ENCODE measurements around the gene SETD2. TPM values are rescaled to one million over a fixed set of nuclear protein-coding genes. Genes with fewer than 3 reads are reported as not detected.
"Not testable (repeated sequence)": the region's sequence is repeated elsewhere in the genome, so short reads cannot be mapped to it uniquely, and the experiment has no call there.

The SETD2 gene
- total RNA-seq, 2 donors from 2014 or later: 40.8 to 48.3 TPM

DNA sequence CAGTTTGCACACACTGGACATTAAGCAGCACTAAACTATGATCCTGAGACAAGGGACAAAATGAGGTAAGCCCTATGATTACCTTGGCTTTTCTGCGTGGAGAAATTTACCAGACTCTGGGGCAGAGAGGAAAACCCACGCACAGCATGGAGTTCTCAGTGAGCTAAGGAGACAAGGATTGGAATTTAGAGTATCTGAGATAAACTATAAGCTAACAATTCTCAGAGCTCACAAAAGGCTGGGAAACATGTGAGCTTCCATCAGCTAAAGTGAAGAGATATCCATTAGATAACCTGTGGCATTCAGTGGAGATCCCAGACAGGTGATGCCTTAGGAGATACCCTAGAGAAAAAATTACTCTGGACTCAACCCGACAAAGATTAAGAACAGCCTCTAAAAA, 135.8 kb downstream of the SETD2 start:
- Mint-ChIP-seq H3K27ac (no peak overlapping the region), H3K4me1 (ENCODE audit: low read depth in 2 of 2) (peaks cover 29% of the 10 kb centered on the region in 2 donors), H3K36me3 (peaks cover 5% of the 10 kb centered on the region), H3K9me3 (no peaks in the 10 kb centered on the region), H3K27me3 (no peaks in the 10 kb centered on the region), H3K4me3 (no peak overlapping the region)
- ATAC-seq: no peak
- DNase-seq (ENCODE audit: low spot score): no peak

DNA sequence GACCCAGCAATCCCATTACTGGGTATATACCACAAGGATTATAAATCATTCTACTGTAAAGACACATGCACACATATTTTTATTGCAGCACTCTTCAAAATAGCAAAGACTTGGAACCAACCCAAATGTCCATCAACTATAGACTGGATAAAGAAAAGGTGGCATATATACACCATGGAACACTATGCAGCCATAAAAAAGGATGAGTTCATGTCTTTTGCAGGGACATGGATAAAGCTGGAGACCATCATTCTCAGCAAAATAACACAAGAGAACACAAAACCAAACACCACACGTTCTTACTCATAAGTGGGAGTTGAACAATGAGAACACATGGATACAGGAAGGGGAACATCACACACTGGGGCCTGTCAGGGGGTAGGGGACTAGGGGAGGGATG, 137.5 kb downstream of the SETD2 start:
- not testable (repeated sequence) for H3K4me3 Mint-ChIP-seq; H3K36me3 Mint-ChIP-seq; H3K9me3 Mint-ChIP-seq; H3K27me3 Mint-ChIP-seq; DNase-seq (ENCODE audit: low spot score); ATAC-seq
- peaks cover 26 to 27% of the 10 kb centered on the region in 2 donors for H3K4me1 Mint-ChIP-seq (ENCODE audit: low read depth in 2 of 2)
- H3K27ac Mint-ChIP-seq: peak overlapping the region in 1 of 2 donors; percentile 20

DNA sequence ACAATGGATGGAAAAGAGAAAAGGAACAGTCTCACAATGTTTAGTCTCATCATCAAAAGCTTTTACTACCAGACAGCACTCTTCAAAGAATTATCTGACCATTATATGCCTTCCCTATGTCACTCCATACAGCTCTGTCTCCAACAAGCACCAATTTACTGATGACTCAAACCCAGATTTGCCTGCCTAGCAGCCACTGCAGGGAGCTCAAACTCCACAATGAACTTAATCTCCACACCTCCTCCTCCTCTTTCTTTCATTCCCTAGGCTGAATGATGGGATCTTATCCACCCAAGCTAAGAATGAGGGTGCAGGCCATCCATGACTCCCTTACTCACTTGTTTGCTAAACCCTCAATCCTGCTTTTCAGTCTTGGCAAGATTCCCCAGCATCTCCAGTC, 139.0 kb downstream of the SETD2 start:
- Mint-ChIP-seq H3K27ac (peak overlapping the region in 1 of 2 donors; percentile 4), H3K27me3 (no peaks in the 10 kb centered on the region), H3K9me3 (no peaks in the 10 kb centered on the region), H3K36me3 (peaks cover 5% of the 10 kb centered on the region), H3K4me1 (ENCODE audit: low read depth in 2 of 2) (peaks cover 23 to 25% of the 10 kb centered on the region in 2 donors), H3K4me3 (no peak overlapping the region)
- no peak for ATAC-seq
- DNase-seq (ENCODE audit: low spot score): no peak

DNA sequence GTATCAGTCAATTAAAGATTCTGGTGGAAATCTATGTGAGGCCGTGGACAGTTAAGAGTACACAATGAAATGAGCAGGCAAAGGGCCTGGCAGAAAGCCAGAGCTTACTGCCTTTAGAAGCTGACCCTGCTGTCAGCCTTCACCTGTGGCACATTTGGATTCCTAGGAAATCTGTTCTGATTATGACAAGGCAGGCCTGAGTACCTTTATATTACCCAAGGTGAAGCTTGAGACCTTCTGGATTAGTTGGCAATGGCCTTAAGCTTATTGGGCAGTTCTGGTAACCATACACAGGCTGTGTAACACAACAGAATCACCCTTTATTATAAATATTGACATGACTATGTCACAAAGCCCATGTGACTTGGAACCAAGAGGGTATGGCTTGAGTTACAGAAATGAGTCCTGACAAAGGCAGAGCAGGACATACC, 141.3 kb downstream of the SETD2 start:
- Mint-ChIP-seq H3K27me3 (no peaks in the 10 kb centered on the region), H3K4me1 (ENCODE audit: low read depth in 2 of 2) (peaks cover 42 to 46% of the 10 kb centered on the region in 2 donors), H3K36me3 (peaks cover 12% of the 10 kb centered on the region), H3K27ac (no peak overlapping the region), H3K4me3 (no peak overlapping the region), H3K9me3 (no peaks in the 10 kb centered on the region)
- DNase-seq (ENCODE audit: low spot score) (no peak), ATAC-seq (no peak)

DNA sequence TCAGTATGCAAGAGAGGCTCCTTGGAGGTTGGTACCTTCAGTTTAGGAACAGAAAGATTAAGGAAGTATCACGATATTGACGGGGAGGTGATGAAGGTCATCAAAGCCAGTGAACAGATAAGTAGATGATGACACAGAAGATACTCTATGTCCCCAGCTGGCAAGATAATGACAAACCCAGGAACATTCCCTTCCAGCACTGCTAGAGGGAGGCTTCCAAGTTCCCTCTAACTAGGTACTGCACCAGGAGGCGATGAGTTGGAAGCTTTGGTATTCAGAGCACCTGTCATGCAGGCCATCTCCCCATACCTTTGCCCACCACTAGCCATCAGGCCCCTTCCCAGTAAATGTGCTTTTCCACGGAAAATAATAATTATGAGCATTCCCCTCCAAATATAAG, 143.6 kb downstream of the SETD2 start:
- Mint-ChIP-seq H3K27me3 (no peaks in the 10 kb centered on the region), H3K36me3 (peaks cover 8% of the 10 kb centered on the region), H3K27ac (peak overlapping the region in 1 of 2 donors; percentile 86), H3K9me3 (no peaks in the 10 kb centered on the region), H3K4me1 (ENCODE audit: low read depth in 2 of 2) (peaks cover 50 to 51% of the 10 kb centered on the region in 2 donors), H3K4me3 (no peak overlapping the region)
- ATAC-seq (no peak), DNase-seq (ENCODE audit: low spot score) (no peak)

DNA sequence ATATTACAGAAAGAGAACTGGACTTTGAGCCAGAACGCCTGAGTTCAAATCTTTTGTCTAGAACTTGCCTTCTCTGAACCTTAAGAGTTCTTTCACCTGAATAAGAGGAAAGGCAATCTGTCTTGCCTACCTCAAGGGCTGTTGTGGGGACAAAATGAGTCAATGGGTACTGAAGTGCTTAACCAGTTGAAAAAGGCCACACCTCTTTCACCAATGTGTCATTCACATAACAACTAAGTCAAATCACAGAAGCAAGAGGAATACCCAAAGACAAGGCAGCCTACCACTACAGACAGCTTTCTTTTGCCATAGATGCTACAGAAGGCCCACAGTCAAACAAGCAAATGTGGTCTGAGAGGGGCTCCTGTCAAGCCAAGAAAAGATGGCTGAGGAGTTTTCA, 144.7 kb downstream of the SETD2 start:
- ATAC-seq: peak; percentile 78 to 84
- Mint-ChIP-seq H3K27ac (peak overlapping the region; percentile 81 to 93), H3K9me3 (no peaks in the 10 kb centered on the region), H3K27me3 (no peaks in the 10 kb centered on the region), H3K4me1 (ENCODE audit: low read depth in 2 of 2) (peaks cover 44 to 45% of the 10 kb centered on the region in 2 donors), H3K36me3 (peaks cover 8% of the 10 kb centered on the region), H3K4me3 (peak overlapping the region; percentile 82)
- no peak for DNase-seq (ENCODE audit: low spot score)

DNA sequence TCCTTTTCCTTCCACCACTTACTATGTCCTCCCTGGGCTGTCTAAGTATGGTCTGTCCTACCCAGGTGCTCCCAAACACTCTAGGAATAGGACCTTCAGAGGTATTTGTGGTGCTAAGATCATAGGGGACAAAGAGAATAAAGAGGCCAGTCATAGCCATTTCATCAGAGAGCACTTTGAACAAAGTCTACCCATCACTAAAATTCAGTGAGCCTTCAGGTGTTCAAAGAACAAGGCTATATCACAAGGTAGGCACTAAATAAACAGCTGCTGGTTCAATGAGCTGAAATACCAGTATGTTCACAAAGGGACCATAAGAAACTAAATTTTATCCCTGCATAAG, 145.7 kb downstream of the SETD2 start:
- H3K9me3 Mint-ChIP-seq: no peaks in the 10 kb centered on the region
- peaks cover 44 to 47% of the 10 kb centered on the region in 2 donors for H3K4me1 Mint-ChIP-seq (ENCODE audit: low read depth in 2 of 2)
- no peak for ATAC-seq
- H3K36me3 Mint-ChIP-seq: peaks cover 8% of the 10 kb centered on the region
- DNase-seq (ENCODE audit: low spot score): no peak
- peak overlapping the region; percentile 81 to 93 for H3K27ac Mint-ChIP-seq
- peak overlapping the region; percentile 82 for H3K4me3 Mint-ChIP-seq
- H3K27me3 Mint-ChIP-seq: no peaks in the 10 kb centered on the region

DNA sequence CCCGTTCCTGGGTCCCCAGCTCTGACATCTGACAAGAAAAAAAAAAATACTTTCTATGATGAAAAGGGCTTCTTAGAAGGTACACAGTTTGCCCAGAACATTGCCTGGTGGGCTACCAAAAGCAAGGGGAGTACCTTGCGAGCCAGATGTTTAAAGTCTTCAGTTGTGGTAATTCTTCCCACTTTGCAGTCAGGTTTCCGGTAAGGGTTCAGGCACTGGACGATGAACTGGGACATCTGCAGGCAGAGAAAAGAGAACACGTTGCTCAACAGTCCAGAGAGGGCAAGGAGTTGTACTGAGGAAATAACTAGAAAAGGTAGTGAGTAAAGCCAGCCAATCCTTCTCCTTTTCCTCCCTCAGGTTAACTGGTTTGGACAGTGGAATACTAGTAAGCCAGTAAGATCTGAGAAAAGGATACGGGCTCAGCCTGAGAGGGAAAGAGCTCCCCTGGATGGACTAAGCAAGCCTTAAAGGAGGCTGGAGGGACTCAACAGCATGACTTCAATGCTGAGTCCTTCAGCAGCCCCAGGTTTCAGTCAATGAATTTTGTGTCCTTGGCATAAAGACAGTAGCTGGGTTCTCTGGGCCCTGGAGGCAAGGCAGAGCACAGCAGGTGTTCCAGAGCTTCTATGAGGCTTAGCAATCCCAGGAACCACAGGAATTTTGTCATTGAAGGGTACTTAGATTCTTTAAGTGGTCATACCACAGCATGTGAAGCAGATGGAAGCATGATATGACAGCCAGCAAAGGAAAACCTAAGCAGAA, 146.2 kb downstream of the SETD2 start:
- Mint-ChIP-seq H3K4me1 (ENCODE audit: low read depth in 2 of 2) (peaks cover 44 to 47% of the 10 kb centered on the region in 2 donors), H3K9me3 (no peaks in the 10 kb centered on the region), H3K4me3 (peak overlapping the region; percentile 82), H3K36me3 (peaks cover 8% of the 10 kb centered on the region), H3K27ac (peak overlapping the region; percentile 81 to 93), H3K27me3 (no peaks in the 10 kb centered on the region)
- DNase-seq (ENCODE audit: low spot score) (no peak), ATAC-seq (peak in 1 of 2 donors; percentile 58)

DNA sequence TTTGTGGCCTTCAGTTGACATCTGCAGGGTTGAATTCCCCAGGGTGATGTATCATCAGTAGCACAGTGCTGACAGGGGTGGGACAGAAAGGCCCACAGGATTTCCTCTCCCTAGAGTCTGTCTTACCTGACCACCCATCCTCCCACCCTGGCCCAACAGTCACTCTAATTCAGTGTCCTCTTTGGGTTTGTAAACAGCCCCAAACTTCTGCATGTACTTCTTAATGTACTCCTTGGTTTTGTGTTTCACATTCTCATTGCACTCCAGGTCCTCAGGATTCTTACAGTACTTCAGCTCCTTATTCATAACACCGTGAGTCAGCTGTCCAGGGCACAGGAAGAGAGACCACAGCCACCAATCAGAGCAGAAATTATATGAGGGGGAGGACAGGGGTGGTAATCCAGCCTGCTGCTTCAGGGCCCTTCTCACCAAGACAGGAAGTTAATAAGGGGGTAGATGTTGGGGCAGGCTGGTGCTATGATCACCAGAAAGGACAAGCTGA, 146.9 kb downstream of the SETD2 start:
- Mint-ChIP-seq H3K4me3 (peak overlapping the region; percentile 82), H3K27me3 (no peaks in the 10 kb centered on the region), H3K9me3 (no peaks in the 10 kb centered on the region), H3K4me1 (ENCODE audit: low read depth in 2 of 2) (peaks cover 44 to 47% of the 10 kb centered on the region in 2 donors), H3K27ac (peak overlapping the region; percentile 81 to 93), H3K36me3 (peaks cover 8% of the 10 kb centered on the region)
- DNase-seq (ENCODE audit: low spot score) (peak; percentile 76), ATAC-seq (peak; percentile 89 to 91)

DNA sequence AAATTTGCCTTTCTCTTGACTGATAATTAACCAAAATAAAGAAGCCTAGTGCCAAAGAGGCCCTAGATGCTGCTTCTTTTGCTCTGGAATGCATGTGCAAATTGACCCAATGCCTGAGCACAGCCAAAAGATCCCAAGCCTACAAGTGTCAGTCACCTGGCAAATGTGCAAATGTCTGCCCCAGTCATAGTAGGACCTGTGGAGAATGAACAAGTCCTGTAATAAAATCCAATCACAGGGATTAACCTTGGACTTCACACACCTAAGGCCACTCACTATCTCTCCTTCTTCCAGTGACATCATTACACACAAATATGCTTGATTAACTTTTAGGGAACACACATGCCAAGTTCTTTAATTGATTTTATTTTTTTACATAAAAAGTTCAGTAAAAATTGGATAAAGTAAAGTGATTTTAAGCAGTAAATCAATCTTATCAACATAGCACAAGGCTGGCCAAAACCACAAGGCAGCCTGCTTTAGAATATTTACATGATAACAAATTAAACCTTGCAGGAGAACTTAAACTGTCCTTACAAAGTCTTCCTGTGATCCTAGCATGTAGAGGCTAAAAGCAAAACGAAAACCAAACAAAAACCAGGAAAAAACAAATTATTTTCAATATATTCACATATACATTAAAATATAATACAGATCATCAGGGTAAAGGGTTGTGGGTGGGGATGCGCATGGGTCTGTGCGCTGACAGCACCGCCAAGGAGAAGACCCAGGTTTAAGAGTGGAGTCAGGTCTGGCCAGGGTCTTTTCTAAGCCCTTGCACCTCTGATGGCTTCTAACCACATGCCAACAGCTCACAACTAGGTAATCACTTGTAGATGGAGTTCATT, 147.6 kb downstream of the SETD2 start:
- H3K27ac Mint-ChIP-seq: peak overlapping the region; percentile 81 to 93
- no peaks in the 10 kb centered on the region for H3K9me3 Mint-ChIP-seq
- ATAC-seq (no peak), DNase-seq (ENCODE audit: low spot score) (no peak)
- H3K4me1 Mint-ChIP-seq (ENCODE audit: low read depth in 2 of 2): peaks cover 49 to 53% of the 10 kb centered on the region in 2 donors
- peaks cover 8% of the 10 kb centered on the region for H3K36me3 Mint-ChIP-seq
- H3K27me3 Mint-ChIP-seq: no peaks in the 10 kb centered on the region
- H3K4me3 Mint-ChIP-seq: peak overlapping the region; percentile 82

DNA sequence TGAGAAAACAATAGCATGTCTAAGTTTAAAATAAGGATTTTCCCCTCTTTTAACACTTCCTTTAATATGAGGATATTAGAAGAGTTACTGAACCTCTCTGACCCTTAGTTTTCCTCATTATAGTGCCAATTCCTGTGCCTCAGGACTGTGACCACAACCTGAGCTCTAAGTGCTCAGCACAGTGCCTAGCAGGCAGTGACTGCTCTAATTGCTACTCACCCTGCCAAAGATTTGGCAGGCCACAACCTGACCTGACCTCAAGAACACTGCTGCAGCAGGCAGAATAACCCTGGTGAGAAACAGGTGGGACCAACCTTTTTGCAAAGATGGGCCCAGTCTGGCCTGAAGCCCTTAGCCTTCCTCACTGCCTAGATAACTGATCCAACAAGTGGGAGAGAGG, 148.8 kb downstream of the SETD2 start:
- Mint-ChIP-seq H3K27ac (peak overlapping the region in 1 of 2 donors; percentile 45), H3K27me3 (no peaks in the 10 kb centered on the region), H3K4me3 (no peak overlapping the region), H3K4me1 (ENCODE audit: low read depth in 2 of 2) (peaks cover 57 to 60% of the 10 kb centered on the region in 2 donors), H3K36me3 (peaks cover 8% of the 10 kb centered on the region), H3K9me3 (no peaks in the 10 kb centered on the region)
- no peak for ATAC-seq
- DNase-seq (ENCODE audit: low spot score): no peak

DNA sequence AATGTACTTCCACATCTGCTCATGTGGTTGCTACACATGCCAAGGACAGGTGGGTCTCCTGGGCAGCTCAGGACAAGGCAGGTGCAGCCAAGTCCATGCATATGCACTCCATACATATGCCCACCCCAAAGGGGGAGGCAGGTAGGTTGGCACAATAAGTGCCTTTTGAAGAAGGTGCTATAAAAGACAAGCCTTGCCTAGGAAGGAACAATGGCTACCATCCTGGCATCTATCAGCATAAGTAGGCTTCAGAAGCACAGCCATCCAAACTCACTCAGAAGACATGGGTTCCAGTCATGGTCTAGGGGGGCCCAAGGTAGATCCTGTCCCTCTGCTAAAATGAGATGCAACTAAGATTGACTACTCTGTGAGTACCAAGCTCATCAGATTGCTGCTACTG, 149.9 kb downstream of the SETD2 start:
- ATAC-seq (no peak), DNase-seq (ENCODE audit: low spot score) (no peak)
- Mint-ChIP-seq H3K27me3 (no peaks in the 10 kb centered on the region), H3K36me3 (peaks cover 6% of the 10 kb centered on the region), H3K4me1 (ENCODE audit: low read depth in 2 of 2) (peaks cover 47 to 56% of the 10 kb centered on the region in 2 donors), H3K27ac (peak overlapping the region; percentile 31 to 54), H3K4me3 (no peak overlapping the region), H3K9me3 (no peaks in the 10 kb centered on the region)

DNA sequence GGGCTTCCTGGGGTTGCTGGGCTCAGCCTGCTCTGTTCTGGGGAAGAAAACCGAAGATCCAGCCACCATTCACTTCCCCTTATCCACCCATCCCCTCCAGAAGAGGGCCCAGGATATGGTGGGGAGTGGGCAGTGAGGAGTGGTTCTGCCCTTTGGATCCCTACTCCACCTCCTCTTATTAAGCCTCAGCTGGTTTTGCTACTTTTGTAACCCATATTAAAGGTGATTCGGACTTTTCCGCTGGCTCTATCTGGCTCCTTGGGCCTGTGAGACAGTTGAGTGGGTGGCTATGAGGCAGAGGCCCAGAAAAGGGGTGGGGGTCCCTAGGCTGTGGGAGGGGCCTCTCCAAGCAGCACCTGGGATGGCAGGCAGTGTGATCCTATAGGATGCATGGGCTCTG, 150.7 kb downstream of the SETD2 start:
- H3K27me3 Mint-ChIP-seq: no peaks in the 10 kb centered on the region
- H3K9me3 Mint-ChIP-seq: no peaks in the 10 kb centered on the region
- no peak overlapping the region for H3K4me3 Mint-ChIP-seq
- peaks cover 38 to 49% of the 10 kb centered on the region in 2 donors for H3K4me1 Mint-ChIP-seq (ENCODE audit: low read depth in 2 of 2)
- DNase-seq (ENCODE audit: low spot score) (no peak), ATAC-seq (no peak)
- peak overlapping the region; percentile 31 to 54 for H3K27ac Mint-ChIP-seq
- no peaks in the 10 kb centered on the region for H3K36me3 Mint-ChIP-seq
